ENCODE data around the gene CLIC3.

DNA sequence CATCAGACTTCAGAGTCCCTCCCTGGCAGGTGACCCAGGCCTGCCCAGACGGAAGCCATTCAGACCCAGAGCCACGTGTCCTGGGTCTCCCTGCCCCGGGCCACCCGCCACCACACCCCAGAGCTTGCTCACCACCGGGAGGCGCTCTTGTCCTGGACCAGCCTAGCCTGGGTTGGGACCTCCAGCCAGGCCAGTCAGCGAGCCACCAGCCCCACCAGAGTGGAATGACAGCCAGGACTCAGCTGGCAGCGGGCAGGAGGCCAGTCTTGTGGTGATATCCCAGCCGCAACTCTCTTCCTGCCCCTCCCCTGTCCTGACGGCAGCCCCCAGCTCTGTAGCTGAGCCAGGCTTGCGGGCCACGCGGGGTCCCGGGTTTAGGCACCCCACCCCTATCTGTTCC is 20.7 kb downstream of the CLIC3 start:
- TF ChIP-seq, protein P1, sequence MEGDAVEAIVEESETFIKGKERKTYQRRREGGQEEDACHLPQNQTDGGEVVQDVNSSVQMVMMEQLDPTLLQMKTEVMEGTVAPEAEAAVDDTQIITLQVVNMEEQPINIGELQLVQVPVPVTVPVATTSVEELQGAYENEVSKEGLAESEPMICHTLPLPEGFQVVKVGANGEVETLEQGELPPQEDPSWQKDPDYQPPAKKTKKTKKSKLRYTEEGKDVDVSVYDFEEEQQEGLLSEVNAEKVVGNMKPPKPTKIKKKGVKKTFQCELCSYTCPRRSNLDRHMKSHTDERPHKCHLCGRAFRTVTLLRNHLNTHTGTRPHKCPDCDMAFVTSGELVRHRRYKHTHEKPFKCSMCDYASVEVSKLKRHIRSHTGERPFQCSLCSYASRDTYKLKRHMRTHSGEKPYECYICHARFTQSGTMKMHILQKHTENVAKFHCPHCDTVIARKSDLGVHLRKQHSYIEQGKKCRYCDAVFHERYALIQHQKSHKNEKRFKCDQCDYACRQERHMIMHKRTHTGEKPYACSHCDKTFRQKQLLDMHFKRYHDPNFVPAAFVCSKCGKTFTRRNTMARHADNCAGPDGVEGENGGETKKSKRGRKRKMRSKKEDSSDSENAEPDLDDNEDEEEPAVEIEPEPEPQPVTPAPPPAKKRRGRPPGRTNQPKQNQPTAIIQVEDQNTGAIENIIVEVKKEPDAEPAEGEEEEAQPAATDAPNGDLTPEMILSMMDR (IDR thresholded peaks at IDR 0.05; ENCODE audit: insufficient read depth, low read length, poor library complexity, severe bottlenecking) = no peak
- TF ChIP-seq EZH2phosphoT487 (conservative IDR thresholded peaks at IDR 0.05; ENCODE audit: low read length) = no peak

All from SU-DHL-6 (cell line).